ENCODE measurements around the gene TRMT112. TPM values are rescaled to one million over a fixed set of nuclear protein-coding genes. Genes with fewer than 3 reads are reported as not detected.
A peak's percentile ranks its signal among the peaks of the same experiment; 100 is the strongest.

The TRMT112 gene
- total RNA-seq, 2 donors from 2014 or later, result 110 to 151 TPM

DNA sequence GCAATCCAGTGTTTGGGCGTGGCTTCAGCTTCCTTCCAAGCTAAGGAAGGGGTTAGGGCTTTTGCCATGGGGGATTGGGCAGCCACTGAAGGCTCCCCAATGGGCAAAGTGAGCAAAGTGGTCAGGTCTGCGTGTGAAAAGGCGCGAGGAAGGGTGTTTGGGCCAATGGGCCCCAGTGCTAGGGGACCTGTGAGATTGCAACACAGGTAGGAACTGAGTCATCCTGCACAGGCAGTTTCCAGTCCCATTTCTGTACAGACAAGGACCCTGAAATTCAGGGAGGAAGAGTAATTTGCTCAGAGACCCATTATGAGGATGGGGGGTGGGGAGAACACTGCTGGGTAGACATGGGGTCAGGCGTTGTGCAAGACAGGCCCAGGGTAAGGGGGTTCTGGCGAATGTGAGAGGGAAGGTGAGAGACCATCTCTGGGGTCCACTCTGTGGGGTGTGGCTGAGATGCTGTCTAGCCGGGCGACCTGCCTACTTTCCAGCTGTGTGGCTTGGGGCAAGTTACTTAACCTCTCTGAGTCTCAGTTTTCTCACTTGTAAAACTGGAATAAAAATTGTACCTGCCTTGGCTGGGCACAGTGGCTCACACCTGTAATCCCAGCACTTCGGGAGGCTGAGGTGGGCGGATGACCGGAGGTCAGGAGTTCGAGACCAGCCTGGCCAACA lies 30.0 kb upstream of the TRMT112 start:
- Histone ChIP-seq H3K27ac (no peak overlapping the region), H3K4me1 (peaks cover 0 to 17% of the 10 kb centered on the region in 2 donors), H3K36me3 (no peaks in the 10 kb centered on the region), H3K4me3 (no peak overlapping the region), H3K9me3 (no peaks in the 10 kb centered on the region), H3K27me3 (no peaks in the 10 kb centered on the region)
- no peak for DNase-seq (ENCODE audit: low spot score)
- TF ChIP-seq, protein P1, sequence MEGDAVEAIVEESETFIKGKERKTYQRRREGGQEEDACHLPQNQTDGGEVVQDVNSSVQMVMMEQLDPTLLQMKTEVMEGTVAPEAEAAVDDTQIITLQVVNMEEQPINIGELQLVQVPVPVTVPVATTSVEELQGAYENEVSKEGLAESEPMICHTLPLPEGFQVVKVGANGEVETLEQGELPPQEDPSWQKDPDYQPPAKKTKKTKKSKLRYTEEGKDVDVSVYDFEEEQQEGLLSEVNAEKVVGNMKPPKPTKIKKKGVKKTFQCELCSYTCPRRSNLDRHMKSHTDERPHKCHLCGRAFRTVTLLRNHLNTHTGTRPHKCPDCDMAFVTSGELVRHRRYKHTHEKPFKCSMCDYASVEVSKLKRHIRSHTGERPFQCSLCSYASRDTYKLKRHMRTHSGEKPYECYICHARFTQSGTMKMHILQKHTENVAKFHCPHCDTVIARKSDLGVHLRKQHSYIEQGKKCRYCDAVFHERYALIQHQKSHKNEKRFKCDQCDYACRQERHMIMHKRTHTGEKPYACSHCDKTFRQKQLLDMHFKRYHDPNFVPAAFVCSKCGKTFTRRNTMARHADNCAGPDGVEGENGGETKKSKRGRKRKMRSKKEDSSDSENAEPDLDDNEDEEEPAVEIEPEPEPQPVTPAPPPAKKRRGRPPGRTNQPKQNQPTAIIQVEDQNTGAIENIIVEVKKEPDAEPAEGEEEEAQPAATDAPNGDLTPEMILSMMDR (IDR thresholded peaks at IDR 0.05), result no peak

DNA sequence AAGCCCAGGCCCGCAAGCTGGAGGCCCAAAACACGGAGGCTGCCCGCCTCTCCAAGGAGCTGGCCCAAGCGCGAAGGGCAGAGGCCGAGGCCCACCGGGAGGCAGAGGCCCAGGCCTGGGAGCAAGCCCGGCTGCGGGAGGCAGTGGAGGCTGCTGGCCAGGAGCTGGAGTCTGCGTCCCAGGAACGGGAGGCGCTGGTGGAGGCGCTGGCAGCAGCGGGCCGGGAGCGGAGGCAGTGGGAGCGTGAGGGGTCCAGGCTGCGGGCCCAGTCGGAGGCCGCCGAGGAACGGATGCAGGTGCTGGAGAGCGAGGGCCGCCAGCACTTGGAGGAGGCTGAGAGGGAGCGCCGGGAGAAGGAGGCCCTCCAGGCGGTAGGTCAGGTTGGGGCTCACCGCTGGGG lies 27.4 kb upstream of the TRMT112 start:
- H3K4me1 ChIP-seq, result peaks cover 0 to 32% of the 10 kb centered on the region in 2 donors
- H3K27me3 ChIP-seq, result no peaks in the 10 kb centered on the region
- DNase-seq (ENCODE audit: low spot score), result no peak
- no peaks in the 10 kb centered on the region for H3K36me3 ChIP-seq
- TF ChIP-seq, protein P1 (IDR thresholded peaks at IDR 0.05), result no peak
- no peaks in the 10 kb centered on the region for H3K9me3 ChIP-seq
- H3K4me3 ChIP-seq, result no peak overlapping the region
- no peak overlapping the region for H3K27ac ChIP-seq

DNA sequence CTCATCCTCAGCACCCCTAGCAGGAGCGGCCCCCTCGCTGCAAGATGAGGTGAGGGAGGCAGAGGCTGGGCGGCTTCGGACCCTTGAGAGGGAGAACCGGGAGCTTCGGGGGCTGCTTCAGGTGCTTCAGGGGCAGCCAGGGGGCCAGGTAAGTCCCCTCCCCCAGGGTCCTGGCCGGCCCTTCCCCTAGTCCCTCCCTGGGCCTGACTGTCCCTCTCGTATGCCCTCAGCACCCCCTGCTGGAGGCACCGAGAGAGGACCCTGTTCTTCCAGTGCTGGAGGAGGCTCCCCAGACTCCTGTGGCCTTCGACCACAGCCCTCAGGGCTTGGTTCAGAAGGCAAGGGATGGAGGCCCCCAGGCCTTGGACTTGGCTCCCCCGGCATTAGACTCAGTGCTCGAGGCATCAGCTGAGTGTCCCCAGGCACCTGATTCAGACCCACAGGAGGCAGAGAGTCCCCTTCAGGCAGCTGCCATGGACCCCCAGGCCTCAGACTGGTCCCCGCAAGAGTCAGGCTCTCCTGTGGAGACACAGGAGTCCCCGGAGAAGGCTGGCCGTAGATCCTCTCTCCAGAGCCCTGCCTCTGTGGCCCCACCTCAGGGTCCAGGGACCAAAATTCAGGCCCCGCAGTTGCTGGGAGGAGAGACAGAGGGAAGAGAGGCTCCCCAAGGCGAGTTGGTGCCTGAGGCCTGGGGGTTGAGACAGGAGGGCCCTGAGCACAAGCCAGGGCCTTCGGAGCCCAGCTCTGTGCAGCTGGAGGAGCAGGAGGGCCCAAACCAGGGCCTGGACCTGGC lies 26.6 kb upstream of the TRMT112 start:
- Histone ChIP-seq H3K36me3 (no peaks in the 10 kb centered on the region), H3K27me3 (no peaks in the 10 kb centered on the region), H3K4me1 (peaks cover 0 to 32% of the 10 kb centered on the region in 2 donors), H3K27ac (no peak overlapping the region), H3K9me3 (no peaks in the 10 kb centered on the region), H3K4me3 (no peak overlapping the region)
- TF ChIP-seq, protein P1 (IDR thresholded peaks at IDR 0.05), result peak in 1 of 2 donors; percentile 40
- no peak for DNase-seq (ENCODE audit: low spot score)

DNA sequence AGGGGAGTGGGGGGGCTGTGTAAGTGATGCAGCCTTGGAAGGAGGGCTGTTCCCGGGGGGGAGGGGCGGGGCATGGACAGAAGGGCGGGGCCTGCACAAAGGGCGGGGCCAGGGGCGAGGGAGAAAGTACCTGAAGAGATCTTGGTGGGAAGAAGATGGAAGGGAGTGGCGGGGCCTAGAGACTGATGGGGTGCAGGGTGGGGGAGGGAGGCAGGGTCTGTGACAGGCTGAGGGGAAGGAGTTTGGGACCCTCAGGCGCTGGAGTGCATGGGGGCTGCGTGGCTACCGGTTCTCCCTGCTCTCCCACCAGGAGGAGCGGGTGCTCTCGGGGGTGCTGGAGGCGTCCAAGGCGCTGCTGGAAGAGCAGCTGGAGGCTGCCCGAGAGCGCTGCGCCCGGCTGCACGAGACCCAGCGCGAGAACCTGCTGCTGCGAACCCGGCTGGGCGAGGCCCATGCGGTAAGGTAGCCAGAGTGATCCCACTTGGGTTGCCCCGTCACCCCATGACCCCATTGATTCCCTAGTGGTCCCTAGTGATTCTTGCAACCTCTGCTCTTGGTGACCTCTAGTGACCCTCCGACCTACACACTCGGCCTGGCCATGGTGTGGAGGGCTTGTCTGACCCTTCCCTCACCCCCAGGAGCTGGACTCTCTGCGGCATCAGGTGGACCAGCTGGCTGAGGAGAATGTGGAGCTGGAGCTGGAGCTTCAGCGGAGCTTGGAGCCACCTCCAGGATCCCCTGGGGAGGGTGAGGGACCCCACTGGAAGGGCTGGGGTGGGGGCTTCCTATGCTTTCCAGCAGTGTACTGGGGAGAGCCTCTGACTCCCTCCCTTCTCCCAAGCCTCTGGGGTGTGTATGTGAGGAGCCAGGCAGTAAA lies 25.7 kb upstream of the TRMT112 start:
- no peaks in the 10 kb centered on the region for H3K27me3 ChIP-seq
- H3K4me1 ChIP-seq, result peaks cover 0 to 32% of the 10 kb centered on the region in 2 donors
- TF ChIP-seq, protein P1 (IDR thresholded peaks at IDR 0.05), result no peak
- H3K9me3 ChIP-seq, result no peaks in the 10 kb centered on the region
- H3K36me3 ChIP-seq, result no peaks in the 10 kb centered on the region
- no peak for DNase-seq (ENCODE audit: low spot score)
- peak overlapping the region; percentile 6 to 42 for H3K4me3 ChIP-seq
- peak overlapping the region; percentile 46 to 70 for H3K27ac ChIP-seq

DNA sequence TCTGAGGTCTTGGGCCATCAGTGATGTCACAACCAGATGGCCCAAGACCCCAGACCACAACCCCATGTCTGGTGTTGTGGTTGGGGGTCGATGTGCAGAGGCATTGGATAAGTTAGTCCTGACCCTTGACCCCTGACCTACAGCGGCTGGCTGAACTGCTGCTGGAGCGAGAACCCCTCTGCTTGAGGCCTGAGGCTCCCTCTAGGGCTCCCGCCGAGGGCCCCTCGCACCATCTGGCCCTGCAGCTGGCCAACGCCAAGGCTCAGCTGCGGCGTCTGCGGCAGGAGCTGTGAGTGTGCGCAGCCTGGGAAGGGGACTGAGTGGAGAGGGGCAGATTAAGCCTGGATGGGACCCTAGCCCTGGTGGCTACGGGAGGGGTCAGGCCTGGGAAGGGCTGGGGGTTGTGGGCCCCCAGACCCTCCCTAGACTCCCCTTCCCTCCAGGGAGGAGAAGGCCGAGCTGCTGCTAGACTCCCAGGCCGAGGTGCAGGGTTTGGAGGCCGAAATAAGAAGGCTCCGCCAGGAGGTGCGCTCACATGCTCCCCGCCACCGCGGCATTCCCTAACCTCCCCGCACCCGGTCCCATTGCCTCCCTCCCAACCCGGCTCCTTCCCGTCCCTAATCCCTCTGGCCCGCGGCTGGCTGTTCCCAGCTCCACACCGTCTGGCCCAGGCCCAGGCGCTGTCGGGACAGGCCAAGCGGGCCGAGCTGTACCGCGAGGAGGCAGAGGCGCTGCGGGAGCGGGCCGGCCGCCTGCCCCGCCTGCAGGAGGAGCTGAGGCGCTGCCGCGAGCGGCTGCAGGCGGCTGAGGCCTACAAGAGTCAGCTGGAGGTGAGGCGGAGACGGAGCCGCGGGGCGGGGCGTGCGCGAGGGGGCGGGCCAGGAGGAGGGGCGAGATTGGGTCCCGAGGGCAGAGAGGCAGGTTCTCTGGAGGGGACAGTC lies 24.8 kb upstream of the TRMT112 start:
- peak overlapping the region; percentile 46 to 70 for H3K27ac ChIP-seq
- peak overlapping the region; percentile 6 to 42 for H3K4me3 ChIP-seq
- no peaks in the 10 kb centered on the region for H3K27me3 ChIP-seq
- no peaks in the 10 kb centered on the region for H3K9me3 ChIP-seq
- peaks cover 0 to 32% of the 10 kb centered on the region in 2 donors for H3K4me1 ChIP-seq
- TF ChIP-seq, protein P1 (IDR thresholded peaks at IDR 0.05), result peak; percentile 28 to 69
- peak; percentile 85 for DNase-seq (ENCODE audit: low spot score)
- H3K36me3 ChIP-seq, result no peaks in the 10 kb centered on the region
